C4-2B (cell line): ENCODE measurements around the gene CIT.

ENCODE experiments used
- H3K27ac ChIP-seq: fragments of 450-650 bp; 2 replicates; pipeline ENCODE4 v1.5.1; 2017
- ZFX ChIP-seq: fragments of 450-650 bp; IDR thresholded peaks from 2 replicates; pipeline ENCODE4 v1.6.1; 2017
- TF ChIP-seq, protein P1 (sequence below): fragments of 450-650 bp; conservative IDR thresholded peaks from 2 replicates; pipeline ENCODE4 v1.5.1; 2017; ENCODE audit warnings: mild to moderate bottlenecking

The CIT gene

DNA sequence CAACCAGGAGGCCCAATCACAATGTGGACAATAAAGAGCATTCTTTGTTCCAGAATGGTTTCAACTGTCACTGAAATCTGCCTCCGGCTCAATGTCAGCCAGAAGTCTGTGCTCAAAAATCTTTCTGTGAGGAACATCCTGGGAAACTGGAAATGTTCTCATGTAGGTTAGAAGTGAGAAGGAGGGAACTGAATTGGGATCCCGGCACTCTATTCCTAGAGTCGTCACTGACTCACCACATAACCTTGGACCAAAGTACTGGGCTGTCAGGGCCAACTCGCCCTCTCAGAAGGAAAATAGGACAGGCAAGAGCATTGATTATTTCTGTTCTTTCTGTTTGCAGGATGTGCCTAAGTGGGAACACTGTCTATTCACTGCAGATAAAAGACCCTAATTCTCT, 151.6 kb downstream of the CIT start:
- H3K27ac ChIP-seq, result no peak overlapping the region
- TF ChIP-seq, protein P1, sequence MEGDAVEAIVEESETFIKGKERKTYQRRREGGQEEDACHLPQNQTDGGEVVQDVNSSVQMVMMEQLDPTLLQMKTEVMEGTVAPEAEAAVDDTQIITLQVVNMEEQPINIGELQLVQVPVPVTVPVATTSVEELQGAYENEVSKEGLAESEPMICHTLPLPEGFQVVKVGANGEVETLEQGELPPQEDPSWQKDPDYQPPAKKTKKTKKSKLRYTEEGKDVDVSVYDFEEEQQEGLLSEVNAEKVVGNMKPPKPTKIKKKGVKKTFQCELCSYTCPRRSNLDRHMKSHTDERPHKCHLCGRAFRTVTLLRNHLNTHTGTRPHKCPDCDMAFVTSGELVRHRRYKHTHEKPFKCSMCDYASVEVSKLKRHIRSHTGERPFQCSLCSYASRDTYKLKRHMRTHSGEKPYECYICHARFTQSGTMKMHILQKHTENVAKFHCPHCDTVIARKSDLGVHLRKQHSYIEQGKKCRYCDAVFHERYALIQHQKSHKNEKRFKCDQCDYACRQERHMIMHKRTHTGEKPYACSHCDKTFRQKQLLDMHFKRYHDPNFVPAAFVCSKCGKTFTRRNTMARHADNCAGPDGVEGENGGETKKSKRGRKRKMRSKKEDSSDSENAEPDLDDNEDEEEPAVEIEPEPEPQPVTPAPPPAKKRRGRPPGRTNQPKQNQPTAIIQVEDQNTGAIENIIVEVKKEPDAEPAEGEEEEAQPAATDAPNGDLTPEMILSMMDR, result no peak
- no peak for TF ChIP-seq ZFX

DNA sequence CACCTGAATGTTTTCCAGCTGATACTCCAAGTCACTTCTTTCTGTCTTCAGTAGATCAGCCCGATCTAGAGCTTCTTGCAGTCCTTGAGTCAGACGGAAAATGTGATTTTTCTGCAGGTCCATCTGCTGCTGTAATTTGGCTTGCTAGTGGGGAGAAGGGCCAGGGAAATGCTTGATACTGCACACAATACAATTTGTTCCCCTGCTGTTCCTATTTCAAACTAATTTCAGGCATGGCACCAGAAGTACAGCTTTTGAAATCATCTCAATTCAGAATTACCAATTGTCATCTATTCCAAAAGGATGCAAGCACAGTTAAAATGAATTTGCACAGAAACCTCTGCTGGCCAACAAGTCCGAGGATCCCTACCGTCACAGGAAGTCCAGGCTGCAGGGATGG, 155.8 kb downstream of the CIT start:
- TF ChIP-seq, protein P1, result no peak
- no peak for TF ChIP-seq ZFX
- no peak overlapping the region for H3K27ac ChIP-seq

DNA sequence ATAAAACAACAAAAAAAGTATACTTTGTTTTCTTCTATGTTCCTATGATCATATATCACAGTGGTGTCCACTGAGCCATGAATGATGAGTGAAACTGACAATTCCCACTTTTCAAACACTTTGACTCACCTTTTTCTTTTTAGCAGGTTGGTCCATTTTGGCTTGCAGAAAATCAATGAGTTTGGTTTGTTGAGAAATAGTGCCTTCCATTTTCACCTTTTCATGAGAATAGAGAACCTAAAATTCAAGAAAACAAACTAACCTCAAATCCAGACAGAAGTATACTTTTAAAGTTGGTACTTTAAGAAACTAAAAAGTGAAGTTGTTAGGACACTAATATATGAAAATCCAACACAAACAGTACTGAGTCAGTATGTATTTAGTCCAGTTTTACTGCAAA, 156.8 kb downstream of the CIT start:
- no peak overlapping the region for H3K27ac ChIP-seq
- TF ChIP-seq, protein P1, result no peak

DNA sequence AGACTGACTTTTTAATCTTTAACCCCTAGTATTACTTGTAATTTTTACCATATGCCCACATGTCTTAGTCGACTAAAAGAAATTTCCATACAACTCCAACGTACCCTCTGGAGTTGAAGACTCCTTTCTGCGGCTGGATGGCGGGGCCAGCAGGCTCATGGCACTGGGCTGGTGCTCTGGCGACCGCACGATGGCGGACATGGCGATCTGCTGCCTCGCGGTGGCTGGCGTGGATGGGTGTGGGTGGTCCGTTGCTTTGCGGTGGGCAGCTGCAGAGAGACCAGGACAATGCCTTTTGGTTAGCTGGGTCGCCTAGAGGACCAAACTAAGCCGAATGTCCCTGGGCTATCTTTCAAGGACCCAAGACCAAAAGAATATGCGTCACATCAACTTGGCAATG, 159.0 kb downstream of the CIT start:
- TF ChIP-seq, protein P1, result no peak
- no peak for TF ChIP-seq ZFX
- no peak overlapping the region for H3K27ac ChIP-seq

DNA sequence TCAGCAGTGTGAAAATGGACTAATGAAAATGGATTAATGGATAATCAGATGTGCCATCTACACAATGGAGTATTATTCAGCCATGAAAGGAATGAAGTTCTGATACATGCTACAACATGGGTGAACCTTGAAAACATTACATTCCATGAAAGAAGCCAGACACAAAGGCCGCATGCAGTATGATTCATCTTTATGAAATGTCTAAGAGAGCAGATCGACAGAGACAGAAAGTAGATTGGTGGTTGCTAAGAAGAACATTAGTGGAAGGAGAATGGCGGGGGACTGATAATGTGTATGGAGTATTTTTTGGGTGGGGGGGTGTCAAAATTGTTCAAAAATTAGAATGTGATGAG, 161.9 kb downstream of the CIT start:
- TF ChIP-seq ZFX, result no peak
- TF ChIP-seq, protein P1, result no peak
- H3K27ac ChIP-seq, result no peak overlapping the region

DNA sequence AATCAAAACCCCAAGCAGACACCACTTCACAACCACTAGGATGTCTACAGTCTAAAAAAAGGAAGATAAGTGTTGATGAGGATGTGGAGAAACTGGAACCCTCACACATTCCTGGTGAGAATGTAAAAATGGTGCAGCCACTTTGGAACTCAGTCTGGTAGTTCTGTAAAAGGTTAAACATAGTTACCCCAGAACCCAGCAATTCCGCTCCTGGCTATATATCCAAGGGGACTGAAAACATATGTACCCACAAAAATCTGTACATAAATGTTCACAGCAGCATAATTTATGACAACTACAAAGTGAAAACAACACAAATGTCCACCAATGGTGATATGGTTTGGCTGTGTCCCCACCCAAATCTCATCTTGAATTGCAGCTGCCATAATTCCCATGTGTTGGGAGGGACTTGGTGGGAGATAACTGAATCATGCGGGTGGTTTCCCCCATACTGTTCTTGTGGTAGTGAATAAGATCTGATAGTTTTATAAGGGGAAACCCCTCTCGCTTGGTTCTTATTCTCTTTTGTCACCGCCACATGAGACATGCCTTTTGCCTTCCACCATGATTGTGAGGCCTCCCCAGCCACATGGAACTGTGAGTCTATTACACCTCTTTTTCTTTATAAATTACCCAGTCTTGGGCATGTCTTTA, 162.4 kb downstream of the CIT start:
- H3K27ac ChIP-seq, result no peak overlapping the region
- TF ChIP-seq, protein P1, result no peak
- TF ChIP-seq ZFX, result no peak

DNA sequence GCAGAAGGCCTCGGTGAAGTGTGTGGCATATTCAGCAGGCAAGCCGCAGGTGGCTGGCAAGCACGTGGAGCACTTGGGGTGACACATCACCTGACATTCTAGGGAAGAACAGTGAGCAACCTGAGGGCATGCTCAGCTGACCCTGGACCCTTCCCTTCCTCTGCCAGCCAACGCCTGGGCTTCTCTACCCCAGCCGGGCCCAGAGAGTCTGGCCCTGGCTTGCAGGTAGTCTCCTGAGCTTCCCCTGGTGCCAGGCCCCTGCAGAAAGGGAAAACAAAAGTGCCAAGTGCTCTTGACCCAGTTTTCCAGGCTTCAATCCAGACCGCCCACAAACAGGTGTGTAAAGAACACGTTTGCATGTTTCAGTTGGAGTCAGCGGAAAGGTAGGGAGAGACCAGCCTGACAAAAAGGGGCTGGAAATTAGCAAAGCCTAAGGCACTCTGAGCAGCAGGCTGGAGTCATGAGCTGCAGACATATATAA, 163.5 kb downstream of the CIT start:
- TF ChIP-seq, protein P1, result no peak
- TF ChIP-seq ZFX, result no peak
- H3K27ac ChIP-seq, result no peak overlapping the region
